Mucosa of gallbladder (tissue), 1 donor: ENCODE measurements around the gene HDAC4. TPM values are rescaled to one million over a fixed set of nuclear protein-coding genes. Genes with fewer than 3 reads are reported as not detected.
"Not testable (repeated sequence)": the region's sequence is repeated elsewhere in the genome, so short reads cannot be mapped to it uniquely, and the experiment has no call there.

ENCODE experiments used
- DNase-seq: peaks from one replicate; pipeline ENCODE4 v3.0.0-alpha.2; 2020; ENCODE audit warnings: low spot score
- total RNA-seq: library from RNA; stranded (reverse); gene quantifications from one replicate; pipeline ENCODE4 v1.2.1, GENCODE V29; 2021
- donor health status: DM: no; HTN: no; CAD: no.

The HDAC4 gene
- total RNA-seq, 1 donor from 2014 or later, result 103 TPM

- no peak for DNase-seq
These were observed 310.9 kb downstream of the HDAC4 start for GRCh38 chr2:239089884-239090283.

DNA sequence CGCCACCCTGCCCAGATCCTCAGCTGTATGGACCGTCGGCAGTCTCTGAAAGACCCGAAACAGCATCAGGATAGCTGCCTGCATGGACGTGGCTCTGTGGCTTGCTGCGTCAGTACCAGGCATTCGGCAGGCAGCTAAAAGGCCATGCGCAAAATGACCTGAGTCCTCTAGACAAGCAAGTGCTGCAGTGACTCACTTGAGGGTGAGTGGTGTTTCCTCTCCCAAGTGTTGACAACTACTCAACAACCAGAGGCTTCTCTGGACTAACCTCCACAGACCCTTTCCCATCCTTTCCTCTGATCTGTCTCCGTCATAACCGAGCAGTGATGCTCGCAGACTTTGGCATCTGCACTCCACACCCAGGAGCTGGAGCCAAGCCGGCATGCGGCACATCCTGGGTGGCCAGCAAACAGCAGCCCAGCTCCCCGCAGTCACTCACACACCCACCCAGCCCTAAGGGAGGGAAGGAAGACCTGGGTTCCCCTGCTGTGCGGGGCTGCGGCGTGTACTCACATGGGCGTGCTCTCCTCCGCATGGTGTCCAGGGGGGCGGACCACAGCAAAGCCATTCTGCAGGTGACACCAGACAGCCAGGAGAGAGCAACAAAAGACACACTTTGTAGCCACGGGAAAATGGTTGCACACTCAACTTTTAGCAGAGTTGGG lies 313.6 kb downstream of the HDAC4 start:
- DNase-seq, result no peak

GRCh38 chr2:239086325-239087020 lies 314.3 kb downstream of the HDAC4 start:
- DNase-seq, result no peak

GRCh38 chr2:239085201-239085992 lies 315.4 kb downstream of the HDAC4 start:
- no peak for DNase-seq

- DNase-seq, result no peak
These were observed 316.8 kb downstream of the HDAC4 start for GRCh38 chr2:239084007-239084406.

DNA sequence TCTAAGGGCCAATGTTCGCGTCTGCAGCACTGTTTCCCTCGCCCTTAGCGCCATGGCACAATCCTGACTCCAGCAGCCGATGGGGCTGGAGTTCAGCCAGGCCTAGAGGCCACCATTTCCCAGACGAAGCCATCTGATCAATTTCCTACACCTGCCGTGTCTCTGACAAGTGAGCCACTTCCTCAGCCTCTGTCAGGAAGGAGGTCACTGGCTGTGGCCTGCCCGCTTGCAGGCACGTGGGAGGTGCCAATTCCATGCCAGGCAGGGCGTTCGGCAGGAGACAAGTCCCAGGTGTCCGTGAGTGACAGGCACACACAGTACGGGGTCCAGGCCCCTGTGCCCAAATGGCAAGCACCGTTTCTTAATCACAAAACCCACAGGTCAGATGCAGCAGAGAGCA lies 318.4 kb downstream of the HDAC4 start:
- no peak for DNase-seq

GRCh38 chr2:239081622-239082021 lies 319.2 kb downstream of the HDAC4 start:
- no peak for DNase-seq

DNA sequence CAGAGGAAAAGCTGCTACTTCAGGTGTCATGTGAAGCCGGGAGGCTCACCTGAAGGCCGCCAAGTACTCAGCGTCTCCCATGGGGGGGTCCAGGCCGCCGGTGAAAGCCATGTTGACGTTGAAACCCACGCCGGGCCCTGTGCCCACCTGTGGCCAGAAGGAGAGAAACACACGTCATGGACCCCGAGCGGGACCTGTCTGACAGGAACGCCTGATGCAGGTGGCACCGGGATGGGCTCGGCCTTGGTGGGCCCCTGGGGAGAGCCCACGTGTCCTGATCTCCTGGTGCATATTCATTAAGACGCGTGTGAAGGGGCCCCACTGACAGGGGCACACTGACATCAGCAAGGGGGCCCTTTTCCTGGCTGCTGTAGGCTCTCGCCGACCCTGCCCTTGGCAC lies 319.8 kb downstream of the HDAC4 start:
- DNase-seq, result no peak

GRCh38 chr2:239079671-239080294 lies 321.0 kb downstream of the HDAC4 start:
- DNase-seq, result no peak

- no peak for DNase-seq
These were observed 322.5 kb downstream of the HDAC4 start for GRCh38 chr2:239078128-239078924.

GRCh38 chr2:239077260-239077659 lies 323.6 kb downstream of the HDAC4 start:
- DNase-seq, result no peak

GRCh38 chr2:239075918-239076758 lies 324.7 kb downstream of the HDAC4 start:
- no peak for DNase-seq

DNA sequence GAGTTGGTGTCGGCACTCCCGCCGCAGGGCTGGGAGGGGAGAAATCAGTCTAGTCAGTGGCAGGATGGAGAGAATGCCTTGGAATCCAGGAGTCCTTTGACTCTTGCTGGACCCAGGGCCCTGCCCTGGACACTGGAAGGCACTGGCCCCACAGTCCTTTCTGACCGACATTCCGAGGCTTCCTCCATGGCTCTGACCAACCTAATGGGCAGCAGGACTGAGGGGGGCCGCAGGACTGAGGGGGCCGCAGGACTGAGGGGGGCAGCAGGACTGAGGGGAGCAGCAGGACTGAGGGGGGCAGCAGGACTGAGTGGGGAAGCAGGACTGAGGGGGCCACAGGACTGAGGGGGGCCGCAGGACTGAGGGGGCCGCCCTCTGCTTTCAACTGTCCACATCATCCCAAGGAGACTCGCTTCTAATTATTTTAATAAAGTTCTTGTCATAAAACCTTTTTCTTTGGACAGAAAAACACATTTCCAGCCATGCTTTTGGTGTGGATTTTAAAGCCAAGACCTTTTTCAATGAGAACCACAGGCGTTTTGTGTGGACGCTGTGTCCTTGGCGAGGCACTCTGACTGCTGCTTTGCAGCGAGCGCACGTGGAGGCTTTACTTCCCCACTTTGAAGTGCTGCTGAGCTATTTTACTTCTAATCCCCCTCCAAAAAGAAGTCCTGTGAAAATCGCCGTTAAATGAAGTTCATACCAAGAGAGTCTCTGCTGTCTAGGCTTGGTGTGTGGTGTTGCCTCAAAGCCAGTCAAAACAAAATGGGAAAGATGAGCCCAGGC lies 326.9 kb downstream of the HDAC4 start:
- DNase-seq, result no peak

DNA sequence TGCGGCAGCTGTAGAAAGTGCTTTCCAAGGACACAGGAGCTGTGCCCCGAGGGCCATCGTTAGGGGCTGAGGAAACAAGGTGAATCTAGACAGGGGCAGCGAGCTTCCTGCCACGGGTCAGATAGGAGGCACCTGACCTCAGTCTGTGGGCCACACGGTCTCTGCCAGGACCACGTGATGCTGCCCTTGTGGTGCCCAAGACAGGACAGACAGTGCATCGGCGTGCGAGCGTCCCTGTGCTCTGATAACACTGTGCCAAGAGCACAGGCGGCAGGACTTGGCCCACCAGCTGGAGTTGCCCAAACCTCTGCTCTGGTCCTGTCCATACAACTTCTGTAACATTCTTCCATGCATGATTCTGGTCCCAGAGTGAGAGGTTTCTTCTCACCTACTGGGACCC lies 327.6 kb downstream of the HDAC4 start:
- no peak for DNase-seq

DNA sequence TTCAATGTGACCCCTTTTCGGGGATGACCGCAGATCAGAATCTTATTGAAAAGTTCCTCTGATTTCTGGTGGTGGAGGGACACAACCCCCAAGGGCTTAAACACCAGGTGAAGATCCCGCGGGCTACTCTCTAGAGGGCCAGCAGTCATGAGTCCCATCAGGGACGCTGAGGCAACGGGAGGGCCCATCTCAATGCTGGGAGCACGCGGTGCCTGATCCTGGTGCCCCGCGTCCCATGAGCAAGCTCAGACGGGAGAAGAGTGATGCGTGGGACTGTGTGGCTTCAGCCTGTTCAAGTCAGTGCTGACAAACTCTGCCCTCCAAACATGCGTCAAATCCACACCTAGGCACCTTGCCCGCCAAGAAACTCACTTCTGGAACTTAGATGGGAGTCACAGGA lies 328.0 kb downstream of the HDAC4 start:
- no peak for DNase-seq

GRCh38 chr2:239070466-239070865 lies 330.4 kb downstream of the HDAC4 start:
- no peak for DNase-seq

DNA sequence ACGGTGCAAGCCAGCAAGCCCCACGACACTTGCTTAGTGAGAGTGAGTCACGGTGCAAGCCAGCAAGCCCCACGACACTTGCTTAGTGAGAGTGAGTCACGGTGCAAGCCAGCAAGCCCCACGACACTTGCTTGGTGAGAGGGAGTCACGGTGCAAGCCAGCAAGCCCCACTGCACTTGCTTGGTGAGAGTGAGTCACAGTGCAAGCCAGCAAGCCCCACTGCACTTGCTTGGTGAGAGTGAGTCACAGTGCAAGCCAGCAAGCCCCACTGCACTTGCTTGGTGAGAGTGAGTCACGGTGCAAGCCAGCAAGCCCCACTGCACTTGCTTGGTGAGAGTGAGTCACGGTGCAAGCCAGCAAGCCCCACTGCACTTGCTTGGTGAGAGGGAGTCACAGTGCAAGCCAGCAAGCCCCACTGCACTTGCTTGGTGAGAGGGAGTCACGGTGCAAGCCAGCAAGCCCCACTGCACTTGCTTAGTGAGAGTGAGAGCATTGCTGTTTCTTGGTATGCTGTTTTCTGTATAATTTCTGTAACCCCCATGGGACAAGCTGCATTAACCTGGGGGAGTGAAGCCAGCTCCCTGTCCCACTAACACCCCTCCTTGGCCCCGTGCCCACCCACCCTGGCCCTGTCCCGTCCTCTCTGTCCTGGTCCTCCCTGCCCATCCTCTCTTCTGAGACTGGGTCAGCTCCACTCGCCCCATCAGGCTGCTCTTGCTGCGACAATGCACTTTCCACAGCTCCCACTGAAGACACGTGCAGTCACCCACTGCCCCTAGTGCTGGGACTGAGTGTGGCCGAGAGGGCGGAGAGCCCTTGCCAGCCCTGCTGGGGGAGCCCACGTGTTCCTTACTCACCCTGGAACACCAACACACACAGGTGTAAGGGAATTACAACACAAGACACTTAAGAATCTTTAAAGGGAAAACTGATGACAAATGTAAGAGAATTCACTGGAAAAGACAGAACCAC lies 331.2 kb downstream of the HDAC4 start:
- not testable (repeated sequence) for DNase-seq

DNA sequence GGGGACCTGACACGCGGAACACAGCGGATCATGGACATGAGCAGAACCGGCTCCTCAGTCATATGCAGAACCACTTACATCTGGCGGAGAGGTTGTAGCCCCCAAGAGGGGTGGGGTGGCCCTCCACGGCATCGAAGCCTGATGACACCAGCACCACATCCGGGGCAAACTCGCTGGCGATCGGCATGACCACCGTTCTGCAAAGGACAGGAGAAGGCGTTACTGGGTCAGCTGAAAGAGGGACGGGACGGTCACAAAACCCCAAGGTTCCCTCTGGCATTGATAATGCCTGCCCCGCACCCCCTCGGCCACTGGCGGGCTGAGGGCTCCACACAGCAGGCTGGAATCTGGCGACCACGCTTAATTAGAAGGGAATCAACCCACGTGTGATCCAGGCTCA lies 332.4 kb downstream of the HDAC4 start:
- DNase-seq, result no peak
